ENCODE measurements around the gene FAIM2.

FAIM2 gene

GRCh38 chr12:49825360-49825970, 78.2 kb downstream of the FAIM2 start:
- Histone ChIP-seq H3K79me2 (ENCODE audit: insufficient read depth, low read depth) (no peaks in the 10 kb centered on the region), H3K4me3 (IDR thresholded peaks at IDR 0.05; ENCODE audit: insufficient read depth, low read depth, low read length) (no peak overlapping the region), H3K4me2 (no peak overlapping the region), H3K27me3 (ENCODE audit: insufficient read depth, low read depth) (peaks cover 13% of the 10 kb centered on the region; the same call in 1 of the 2 replicates), H3K9ac (no peak overlapping the region), H4K20me1 (ENCODE audit: insufficient read depth) (no peaks in the 10 kb centered on the region), H3K4me1 (ENCODE audit: low read depth, poor library complexity, severe bottlenecking) (peaks cover 7% of the 10 kb centered on the region), H2AFZ (ENCODE audit: low read depth) (no peak overlapping the region), H3K27ac (no peak overlapping the region), H3K36me3 (ENCODE audit: insufficient read depth) (no peaks in the 10 kb centered on the region)
- TF ChIP-seq CTCF (conservative IDR thresholded peaks at IDR 0.05; ENCODE audit: low read depth, low read length): no peak

DNA sequence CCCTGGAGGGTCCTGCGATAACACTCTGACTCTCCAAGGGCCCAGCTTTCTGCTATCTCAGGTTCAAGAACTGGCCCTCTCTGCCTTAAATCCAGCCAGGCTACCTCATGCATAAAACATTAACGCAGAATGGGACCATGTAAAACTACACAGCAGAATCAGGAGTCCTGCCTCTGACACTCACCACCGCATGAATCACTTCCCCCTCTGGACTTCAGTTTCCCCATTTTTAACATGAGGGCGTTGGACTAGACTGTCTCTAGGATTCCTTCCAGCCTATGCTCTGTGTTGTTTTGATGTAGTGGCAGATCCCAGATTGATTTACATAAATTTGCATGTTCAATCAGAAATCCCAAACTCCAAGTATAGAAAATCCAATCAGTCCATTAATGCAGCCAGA, 78.8 kb downstream of the FAIM2 start:
- peaks cover 13% of the 10 kb centered on the region; the same call in 1 of the 2 replicates for H3K27me3 ChIP-seq (ENCODE audit: insufficient read depth, low read depth)
- no peak overlapping the region for H3K27ac ChIP-seq
- no peak overlapping the region for H2AFZ ChIP-seq (ENCODE audit: low read depth)
- peaks cover 7% of the 10 kb centered on the region for H3K4me1 ChIP-seq (ENCODE audit: low read depth, poor library complexity, severe bottlenecking)
- no peak overlapping the region for H3K4me2 ChIP-seq
- no peak overlapping the region for H3K9ac ChIP-seq
- TF ChIP-seq CTCF (conservative IDR thresholded peaks at IDR 0.05; ENCODE audit: low read depth, low read length): no peak
- H3K4me3 ChIP-seq (IDR thresholded peaks at IDR 0.05; ENCODE audit: insufficient read depth, low read depth, low read length): no peak overlapping the region
- no peaks in the 10 kb centered on the region for H4K20me1 ChIP-seq (ENCODE audit: insufficient read depth)
- H3K36me3 ChIP-seq (ENCODE audit: insufficient read depth): no peaks in the 10 kb centered on the region
- no peaks in the 10 kb centered on the region for H3K79me2 ChIP-seq (ENCODE audit: insufficient read depth, low read depth)

- Histone ChIP-seq H3K9ac (no peak overlapping the region), H3K79me2 (ENCODE audit: insufficient read depth, low read depth) (no peaks in the 10 kb centered on the region), H3K4me1 (ENCODE audit: low read depth, poor library complexity, severe bottlenecking) (peaks cover 7% of the 10 kb centered on the region), H4K20me1 (ENCODE audit: insufficient read depth) (no peaks in the 10 kb centered on the region), H3K36me3 (ENCODE audit: insufficient read depth) (no peaks in the 10 kb centered on the region), H2AFZ (ENCODE audit: low read depth) (no peak overlapping the region), H3K27ac (no peak overlapping the region), H3K4me3 (IDR thresholded peaks at IDR 0.05; ENCODE audit: insufficient read depth, low read depth, low read length) (no peak overlapping the region), H3K4me2 (no peak overlapping the region), H3K27me3 (ENCODE audit: insufficient read depth, low read depth) (peaks cover 13% of the 10 kb centered on the region; the same call in 1 of the 2 replicates)
- no peak for TF ChIP-seq CTCF (conservative IDR thresholded peaks at IDR 0.05; ENCODE audit: low read depth, low read length)
Observed at GRCh38 chr12:49824416-49824815, 79.3 kb downstream of the FAIM2 start.

GRCh38 chr12:49823951-49824350, 79.7 kb downstream of the FAIM2 start:
- no peaks in the 10 kb centered on the region for H4K20me1 ChIP-seq (ENCODE audit: insufficient read depth)
- TF ChIP-seq CTCF (conservative IDR thresholded peaks at IDR 0.05; ENCODE audit: low read depth, low read length): no peak

More at GRCh38 chr12:49823951-49824350, 79.7 kb downstream of the FAIM2 start:
- Histone ChIP-seq H3K4me1 (ENCODE audit: low read depth, poor library complexity, severe bottlenecking) (peaks cover 2% of the 10 kb centered on the region), H3K27me3 (ENCODE audit: insufficient read depth, low read depth) (peaks cover 13% of the 10 kb centered on the region; the same call in 1 of the 2 replicates), H3K4me2 (no peak overlapping the region), H3K27ac (no peak overlapping the region), H2AFZ (ENCODE audit: low read depth) (no peak overlapping the region), H3K4me3 (IDR thresholded peaks at IDR 0.05; ENCODE audit: insufficient read depth, low read depth, low read length) (no peak overlapping the region), H3K36me3 (ENCODE audit: insufficient read depth) (no peaks in the 10 kb centered on the region), H3K9ac (no peak overlapping the region), H3K79me2 (ENCODE audit: insufficient read depth, low read depth) (no peaks in the 10 kb centered on the region)

All from KMS-11 (cell line).